GM19463 (cell line): ENCODE results near the gene SNRK.

Experiments used
- ATAC-seq: cut with Tn5 transposase; IDR thresholded peaks from one replicate; pipeline ENCODE4 v1.9.1; 2021; ENCODE audit warnings: mild to moderate bottlenecking, moderate library complexity; ENCODE audit not compliant: unreplicated experiment

SNRK gene

DNA sequence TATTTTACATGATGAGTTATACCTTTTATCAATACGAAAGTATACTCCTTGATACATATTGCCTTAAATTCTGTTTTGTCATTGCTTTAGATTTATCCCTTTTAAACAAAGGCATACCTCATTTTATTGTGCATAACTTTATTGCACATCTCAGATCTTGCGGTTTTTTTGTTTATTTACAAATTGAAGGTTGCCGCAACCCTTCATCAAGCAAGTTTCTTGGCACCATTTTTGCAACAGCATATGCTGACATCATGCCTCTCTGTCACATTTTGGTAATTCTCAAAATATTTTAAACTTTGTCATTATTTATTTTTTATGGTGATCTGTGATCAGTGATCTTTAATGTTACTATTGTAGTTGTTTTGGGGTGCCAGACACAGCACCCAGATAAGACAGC is 20.9 kb downstream of the SNRK start:
- no peak for ATAC-seq

DNA sequence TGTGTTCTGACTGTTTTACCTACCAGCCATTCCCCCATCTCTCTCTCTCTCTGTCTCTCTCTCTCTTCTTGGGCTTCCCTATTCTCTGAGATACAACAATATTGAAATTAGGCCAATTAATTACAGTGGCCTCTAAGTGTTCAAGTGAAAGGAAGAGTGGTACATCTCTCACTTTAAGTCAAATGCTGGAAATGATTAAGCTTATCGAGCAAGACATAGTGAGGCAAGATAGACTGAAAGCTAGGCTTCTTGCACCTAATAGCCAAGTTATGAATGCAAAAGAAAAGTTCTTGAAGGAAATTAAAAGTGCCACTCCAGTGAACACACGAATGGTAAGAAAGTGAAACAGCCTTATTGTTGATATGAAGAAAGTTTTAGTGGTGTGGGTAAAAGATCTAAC is 21.3 kb downstream of the SNRK start:
- ATAC-seq, result no peak

DNA sequence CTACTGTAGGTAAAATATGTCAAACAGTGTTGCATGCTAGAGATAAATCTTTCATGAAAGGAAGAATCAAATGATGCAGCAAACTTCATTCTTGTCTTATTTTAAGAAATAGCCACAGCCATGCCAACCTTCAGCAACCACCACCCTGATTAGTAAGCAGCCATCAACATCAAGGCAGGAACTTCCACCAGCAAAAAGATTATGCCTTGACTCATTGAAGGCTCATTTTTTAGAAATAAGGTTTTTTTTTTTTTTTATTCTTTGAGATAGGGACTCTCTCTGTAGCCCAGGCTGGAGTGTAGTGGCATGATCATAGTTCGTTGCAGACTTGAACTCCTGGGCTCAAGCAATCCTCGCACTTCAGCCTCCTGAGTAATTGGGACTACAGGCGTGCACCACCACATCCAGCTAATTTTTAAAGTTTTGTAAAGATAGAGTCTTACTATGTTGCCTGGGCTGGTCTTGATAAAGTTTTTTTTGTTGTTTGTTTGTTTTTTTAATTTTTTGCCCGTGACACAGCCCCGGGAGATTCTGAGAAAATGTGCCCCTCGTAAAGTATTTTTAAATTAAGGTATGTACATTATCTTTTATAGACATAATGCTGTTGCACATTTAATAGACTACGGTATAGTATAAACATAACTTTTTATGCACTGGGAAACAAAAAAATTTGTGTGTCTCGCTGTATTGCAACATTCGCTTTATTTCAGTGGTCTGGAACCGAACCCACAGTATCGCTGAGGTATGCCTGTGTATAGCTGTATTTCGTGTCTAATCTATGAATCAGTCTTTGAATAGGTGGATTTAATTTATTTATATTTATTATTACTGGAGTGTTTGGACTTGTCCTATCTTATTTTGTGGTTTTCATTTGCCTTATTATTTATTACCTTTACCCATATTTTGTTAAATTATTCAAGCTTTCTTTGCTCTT is 23.3 kb downstream of the SNRK start:
- ATAC-seq, result no peak

DNA sequence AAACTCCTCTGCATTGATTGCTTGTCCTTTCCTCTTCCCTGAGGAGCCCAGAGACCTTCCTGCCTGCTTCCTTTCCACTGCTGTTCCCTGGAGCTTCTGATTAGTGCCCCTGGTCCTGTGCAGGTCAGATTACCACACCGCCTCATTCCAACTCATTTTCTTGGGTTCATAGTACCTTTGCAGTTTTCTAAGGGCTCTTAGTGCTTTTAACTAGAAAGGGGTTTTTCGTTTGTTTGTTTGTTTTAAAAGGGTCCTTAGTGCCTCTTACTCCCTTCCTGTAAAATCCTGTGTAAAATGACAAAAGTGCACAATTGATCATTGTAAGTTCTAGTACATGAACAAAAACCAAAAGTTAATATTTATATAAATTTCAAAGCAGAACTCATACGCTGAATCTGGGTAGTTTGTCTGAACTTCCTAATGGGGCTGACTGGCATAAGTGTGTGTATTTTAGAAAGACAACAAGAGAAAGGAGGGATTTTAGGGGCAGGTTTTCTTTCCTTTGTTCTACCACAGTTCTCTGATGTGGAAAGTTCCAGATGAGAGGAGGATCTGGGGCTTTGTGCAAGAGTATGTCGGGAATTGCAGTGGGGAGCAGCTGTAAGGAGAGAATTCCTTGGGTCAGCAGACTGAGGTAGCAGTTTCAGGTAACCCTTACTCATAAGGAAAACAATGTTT is 30.6 kb downstream of the SNRK start:
- ATAC-seq, result no peak

DNA sequence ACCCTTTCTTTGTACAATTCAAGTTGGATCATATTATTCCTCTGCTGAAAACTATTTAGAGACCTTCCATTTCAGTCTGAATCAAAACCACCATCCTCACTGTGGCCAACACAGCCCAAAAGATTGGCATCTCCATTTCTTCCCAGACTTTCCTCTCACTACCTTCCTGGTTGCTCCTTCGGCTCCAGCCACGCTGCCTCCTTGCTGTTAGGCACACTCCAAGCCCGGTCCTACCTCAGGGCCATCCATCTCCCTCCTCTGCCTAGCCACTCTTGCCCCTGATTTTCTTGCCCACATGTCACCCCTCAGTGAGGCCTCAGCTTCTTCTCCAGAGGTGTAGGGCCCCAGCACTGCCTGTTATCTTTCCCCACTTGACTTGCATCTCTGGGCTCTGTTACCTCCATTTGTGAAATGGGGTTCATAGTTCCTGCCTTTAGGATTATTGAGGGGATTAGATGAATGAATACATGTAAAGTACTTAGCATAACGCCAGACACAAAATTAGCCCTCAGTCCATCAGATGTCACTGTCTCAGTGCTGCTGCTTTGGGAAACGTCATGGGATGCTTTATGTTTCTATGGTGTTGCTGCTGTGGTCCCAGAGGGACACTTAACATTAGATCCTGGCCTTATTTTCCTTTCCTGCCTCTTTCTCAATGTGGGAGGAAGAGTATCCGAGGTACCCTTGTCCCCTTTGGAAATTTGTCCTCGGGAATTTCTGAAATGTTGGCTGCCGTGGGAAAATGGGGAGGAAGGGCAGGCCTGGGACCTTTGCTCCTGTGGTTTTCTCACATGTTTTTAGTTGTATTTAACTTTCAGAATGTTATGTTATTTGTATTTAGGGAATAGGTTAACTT is 31.3 kb downstream of the SNRK start:
- no peak for ATAC-seq

DNA sequence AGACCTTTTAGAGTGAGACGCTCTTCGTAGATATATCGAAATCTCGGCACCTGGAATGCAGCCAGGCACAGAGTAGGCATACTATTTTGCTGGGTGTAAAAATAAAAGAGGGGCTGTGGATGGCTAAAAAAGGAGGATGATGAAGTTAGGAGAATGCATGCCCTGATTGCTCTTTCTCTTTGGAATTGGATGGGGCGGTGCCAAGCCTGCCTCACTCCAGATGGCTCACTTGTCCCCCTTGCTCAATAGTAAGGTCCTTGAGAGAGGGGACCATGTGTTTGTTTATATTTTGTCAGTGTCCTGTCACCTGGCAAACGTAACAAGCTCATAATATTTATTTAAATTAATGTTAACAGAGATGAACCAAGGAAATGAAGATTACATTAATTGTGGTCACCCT is 33.0 kb downstream of the SNRK start:
- no peak for ATAC-seq

DNA sequence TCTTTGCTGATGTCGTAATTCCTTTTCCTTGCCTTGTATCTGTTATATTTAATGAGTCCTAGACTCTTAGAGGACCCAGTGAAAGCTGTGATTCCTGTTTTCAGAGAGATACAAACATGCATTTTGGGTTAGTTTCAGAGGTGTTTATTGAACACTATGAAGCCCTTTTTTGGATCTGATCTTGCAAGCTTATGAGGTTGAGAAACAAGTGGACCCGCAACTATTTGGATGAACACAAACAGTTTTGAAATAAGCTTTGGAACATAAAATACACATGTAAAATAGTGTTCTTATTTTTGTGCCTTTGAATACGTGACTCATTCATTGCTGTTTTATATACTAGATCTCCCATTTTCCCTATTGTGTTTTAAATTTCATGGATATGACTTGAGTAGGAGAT is 33.5 kb downstream of the SNRK start:
- ATAC-seq, result no peak

DNA sequence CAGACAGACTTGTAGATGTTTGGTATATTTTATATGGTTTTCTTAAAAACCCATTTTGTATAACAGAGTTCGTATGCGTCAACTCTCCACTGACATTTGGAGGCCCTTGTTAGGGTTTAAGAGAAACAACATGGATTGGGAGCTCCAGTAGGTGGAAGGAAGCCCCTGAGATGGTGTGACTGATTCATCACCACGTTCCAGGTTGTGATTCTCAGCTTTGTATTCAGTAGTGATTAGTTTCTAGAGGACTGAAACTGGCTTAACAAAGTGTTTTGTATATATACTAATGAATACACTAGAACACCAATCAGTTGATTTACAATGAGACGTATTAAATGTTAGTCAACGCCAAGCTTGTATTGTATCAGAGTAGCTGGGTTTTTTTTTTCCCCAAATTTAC is 33.9 kb downstream of the SNRK start:
- no peak for ATAC-seq

- ATAC-seq, result no peak
Observed at GRCh38 chr3:43323541-43323940, 37.2 kb downstream of the SNRK start.

DNA sequence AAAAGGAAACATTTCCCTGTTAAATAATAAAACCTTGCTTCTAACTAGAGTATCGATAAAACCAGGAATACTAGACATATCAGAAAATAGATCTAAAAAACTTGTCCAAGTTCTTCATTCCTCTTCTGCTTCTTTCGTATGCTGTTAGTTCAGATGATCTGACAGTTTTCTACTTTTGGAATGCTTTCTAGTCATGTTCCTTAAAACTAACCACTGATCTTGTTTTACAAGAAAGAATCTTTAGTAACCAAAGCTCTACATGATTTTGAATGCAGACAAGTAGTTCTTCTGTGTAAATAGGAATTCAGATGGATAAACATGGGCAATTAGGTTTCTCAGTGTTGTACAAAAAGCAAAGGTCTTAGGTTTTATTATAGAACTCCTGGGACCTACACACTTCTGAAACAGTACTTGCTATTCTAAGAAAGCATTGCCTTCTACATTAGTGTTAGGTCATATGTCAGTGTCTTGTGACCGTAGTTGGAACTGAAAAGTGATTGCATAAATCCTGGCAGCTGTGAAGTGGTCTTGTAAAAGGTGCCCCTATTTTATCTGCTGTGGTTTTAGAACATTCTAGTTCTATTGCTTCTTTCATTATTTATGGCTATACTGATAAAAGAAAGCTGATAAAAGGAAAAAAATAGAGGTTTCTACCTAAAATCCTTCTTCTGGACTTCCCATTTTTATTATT is 40.7 kb downstream of the SNRK start:
- ATAC-seq, result no peak

DNA sequence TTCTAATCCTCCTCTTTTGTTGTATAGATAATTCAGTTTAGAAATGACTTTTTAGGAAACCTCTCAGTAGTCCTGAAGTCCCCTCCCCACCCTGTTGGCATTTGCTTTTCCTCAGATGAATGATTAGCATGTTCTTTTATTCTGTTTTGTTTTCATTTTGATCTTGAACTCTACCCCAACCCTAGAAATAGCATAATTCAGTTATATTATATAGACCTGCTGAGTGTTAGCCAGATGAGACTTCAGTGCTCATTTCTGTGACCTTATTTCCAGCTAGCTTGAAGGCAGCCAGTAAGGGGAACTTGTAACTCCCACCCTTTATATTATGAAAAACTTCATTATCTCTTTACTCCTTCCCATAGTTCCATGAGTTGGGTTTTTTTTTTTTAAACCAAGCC is 41.2 kb downstream of the SNRK start:
- no peak for ATAC-seq

DNA sequence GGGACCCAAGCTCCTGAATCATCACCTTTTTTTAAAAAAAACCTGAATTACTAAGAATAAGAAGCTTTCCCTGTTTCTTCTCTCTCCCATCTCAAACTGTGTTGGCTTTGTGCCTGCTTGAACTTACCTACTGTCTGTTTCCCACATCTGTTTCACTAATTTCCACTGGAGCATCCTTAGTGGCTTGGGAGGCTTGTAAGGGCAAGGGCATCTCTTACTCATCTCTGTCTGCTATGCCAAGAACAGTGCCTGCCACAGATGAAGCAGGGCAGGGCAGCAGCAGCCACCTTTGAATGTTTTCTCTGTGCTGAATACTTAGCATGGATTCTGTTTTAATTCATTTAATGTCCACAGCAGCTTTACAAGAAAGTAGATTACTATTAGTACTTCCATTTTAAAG is 42.3 kb downstream of the SNRK start:
- no peak for ATAC-seq

DNA sequence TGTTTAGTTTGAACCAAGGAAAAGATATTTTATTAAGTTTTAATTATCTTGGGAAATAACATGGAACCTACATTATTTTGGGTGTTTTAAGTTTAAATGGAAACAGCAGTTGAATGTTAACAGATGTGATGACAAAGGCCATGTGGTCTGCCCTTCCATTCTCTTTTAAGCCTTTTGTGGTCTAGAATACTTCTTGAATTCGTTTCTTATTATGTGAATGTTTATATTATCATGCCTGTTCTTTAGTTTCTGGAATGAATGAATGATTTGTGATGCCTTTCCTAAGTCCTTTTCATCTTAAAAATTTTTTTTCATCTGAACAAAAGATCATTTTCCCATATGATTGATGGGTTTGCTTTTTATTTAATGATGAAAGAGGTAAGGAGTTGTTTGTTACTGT is 44.6 kb downstream of the SNRK start:
- no peak for ATAC-seq

DNA sequence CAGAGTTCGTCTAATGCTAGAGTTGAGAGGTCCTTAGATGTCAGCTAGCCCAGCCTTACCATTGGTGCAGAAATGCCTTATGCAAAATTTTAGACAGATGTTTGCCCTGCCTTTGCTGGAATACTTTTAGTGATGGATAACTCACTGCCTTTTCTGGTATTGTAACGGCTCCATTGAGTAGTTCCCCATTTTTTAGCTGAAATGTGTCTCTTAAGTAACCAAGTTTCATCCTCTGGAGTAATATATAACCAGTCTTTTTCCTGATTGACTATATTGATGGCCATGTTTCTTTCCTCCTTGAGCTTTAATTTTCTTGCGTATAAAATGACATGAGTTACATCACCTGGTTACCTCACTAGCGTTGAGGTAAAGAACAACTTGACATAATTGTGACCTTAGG is 45.0 kb downstream of the SNRK start:
- ATAC-seq, result no peak

GRCh38 chr3:43334976-43335375 is 48.6 kb downstream of the SNRK start:
- no peak for ATAC-seq

- ATAC-seq, result no peak
Observed at GRCh38 chr3:43335799-43336198, 49.5 kb downstream of the SNRK start.

DNA sequence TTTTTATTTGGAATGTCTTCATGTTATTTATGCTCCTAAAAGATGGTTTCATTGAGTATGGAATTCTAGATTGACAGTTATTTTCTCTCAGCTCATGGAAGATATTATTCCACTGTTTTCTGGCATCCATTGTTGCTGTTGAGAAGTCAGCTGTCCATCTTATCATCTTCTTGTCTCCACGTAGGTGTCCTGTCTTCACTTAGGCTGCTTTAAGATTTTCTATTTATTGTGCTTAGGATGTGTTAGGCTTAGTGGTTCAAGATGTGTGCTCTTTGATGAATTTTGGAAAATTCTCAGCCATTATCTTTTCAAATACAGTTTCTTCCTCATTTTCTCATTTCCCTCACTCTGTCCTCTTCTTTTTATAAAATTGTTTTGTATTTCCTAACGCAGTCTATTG is 52.0 kb downstream of the SNRK start:
- no peak for ATAC-seq

DNA sequence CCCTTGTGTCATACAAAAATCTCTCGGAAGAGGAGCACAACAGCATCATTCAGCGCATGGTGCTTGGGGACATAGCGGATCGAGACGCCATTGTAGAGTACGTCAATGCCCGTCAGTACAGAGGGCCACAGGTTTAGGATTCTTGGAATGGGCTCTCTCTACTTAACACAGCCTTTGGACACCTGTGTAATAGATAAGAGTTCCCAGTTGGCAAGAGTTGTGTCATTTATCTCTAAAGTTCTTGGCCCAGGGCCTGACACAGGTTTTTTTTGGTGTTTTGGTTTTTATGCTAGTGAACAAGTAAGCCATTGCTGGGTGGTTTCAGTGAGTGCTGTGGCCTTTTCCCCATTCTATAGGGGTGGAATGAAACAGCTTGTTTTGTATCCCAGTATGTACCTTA is 54.1 kb downstream of the SNRK start:
- ATAC-seq, result no peak

DNA sequence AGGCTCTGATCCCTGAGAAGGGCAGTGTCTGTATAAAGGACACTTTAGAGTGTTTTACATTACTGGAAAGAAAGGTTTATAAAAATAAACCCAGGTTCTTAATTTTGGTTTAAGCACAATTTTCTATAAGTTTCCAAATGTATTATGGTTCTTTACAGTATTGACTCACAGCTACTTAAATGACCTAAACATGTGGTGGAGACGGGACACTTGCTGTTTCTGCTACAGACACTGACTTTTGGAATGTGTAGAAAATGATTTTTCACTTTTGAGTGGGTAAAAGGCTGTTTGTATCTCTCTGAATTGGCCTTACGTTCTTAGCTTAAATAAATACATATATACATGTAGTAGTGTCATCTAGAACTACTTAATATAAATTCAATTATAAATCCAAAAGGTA is 55.4 kb downstream of the SNRK start:
- no peak for ATAC-seq

DNA sequence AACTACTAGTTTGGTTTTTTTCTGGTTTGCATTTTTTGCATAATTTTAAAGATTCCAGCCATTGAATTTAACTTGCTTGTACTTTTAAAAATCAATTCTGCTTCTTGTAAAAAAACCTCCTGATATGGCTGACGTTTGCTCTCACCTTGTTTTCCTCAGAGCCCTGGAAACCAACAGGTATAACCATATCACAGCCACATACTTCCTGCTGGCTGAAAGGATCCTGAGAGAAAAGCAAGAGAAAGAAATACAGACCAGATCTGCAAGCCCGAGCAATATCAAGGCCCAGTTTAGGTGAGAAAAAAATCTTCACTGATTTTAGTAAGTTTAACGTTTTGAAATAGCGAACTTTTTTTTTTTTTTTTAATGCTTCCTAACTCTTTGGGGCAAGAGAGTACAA is 56.8 kb downstream of the SNRK start:
- no peak for ATAC-seq

DNA sequence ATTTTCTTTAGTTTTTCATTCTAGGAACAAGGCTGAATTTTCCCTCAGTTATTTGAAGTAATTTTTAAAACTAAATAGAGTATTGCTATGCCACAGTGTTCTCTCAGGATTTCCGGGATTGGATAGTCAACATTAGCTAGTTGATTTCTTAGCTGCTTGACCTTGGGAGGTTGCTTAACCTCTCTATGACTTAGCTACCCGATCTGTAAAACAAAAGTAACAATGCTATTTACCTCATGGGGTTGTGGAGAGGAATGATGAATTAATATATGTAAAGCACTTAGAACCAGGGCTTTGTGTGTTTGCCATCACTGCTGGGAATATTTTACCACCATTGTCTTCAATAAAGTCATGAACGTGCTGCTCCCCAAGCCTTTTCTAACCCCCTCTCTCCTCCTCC is 57.5 kb downstream of the SNRK start:
- ATAC-seq, result no peak
